Hindlimb muscle (tissue), 1 donor: ENCODE results near the gene TTBK1. TPM values are rescaled to one million over a fixed set of nuclear protein-coding genes. Genes with fewer than 3 reads are reported as not detected.

Experiments
- DNase-seq: peaks from one replicate; pipeline ENCODE4 v3.0.0-alpha.2; 2013
- polyA plus RNA-seq: library from polyadenylated mRNA; unstranded; fragments of 120-200 nt; gene quantifications from one replicate; pipeline ENCODE4 v1.2.1, GENCODE V29; 2013; ENCODE audit not compliant: insufficient read length

The TTBK1 gene
- polyA plus RNA-seq, 1 donor, result 0.10 TPM

- no peak for DNase-seq
These were observed 31.0 kb downstream of the TTBK1 start for GRCh38 chr6:43274127-43274915.

- DNase-seq, result no peak
These were observed 31.8 kb downstream of the TTBK1 start for GRCh38 chr6:43274916-43275597.

- DNase-seq, result no peak
These were observed 32.7 kb downstream of the TTBK1 start for GRCh38 chr6:43275801-43276576.

- DNase-seq, result no peak
These were observed 33.5 kb downstream of the TTBK1 start for GRCh38 chr6:43276577-43277305.

GRCh38 chr6:43277306-43277642 lies 34.0 kb downstream of the TTBK1 start:
- no peak for DNase-seq

- no peak for DNase-seq
These were observed 34.6 kb downstream of the TTBK1 start for GRCh38 chr6:43277643-43278523.

DNA sequence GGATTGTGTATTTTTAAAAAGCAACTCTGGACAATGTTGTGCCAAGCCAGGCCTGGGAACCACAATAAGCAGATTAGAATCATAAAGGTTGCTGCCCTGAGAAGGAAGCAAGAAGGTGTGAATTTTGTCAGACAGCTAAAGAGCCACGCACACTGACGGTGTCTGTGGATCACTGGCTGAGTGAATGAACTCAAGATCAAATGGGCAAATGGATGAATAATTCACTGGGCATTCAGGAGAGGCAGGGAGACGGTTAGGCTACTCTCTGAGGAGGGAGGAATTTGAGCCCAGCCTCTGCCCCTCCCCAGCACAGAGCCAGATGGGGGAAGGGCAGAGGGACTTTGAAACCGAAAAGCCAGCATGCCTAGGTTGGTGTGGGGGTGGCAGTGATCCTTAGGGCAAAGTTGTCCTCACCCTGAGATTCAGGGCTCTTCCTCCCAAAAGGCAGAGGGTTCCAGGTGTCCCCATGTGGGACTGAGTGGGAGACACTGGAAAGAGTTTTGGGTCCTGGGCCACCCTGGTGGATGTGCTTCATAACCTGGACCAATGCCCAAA lies 35.3 kb downstream of the TTBK1 start:
- DNase-seq, result no peak

GRCh38 chr6:43280234-43280633 lies 37.0 kb downstream of the TTBK1 start:
- no peak for DNase-seq

GRCh38 chr6:43282060-43282459 lies 38.8 kb downstream of the TTBK1 start:
- DNase-seq, result no peak

- no peak for DNase-seq
These were observed 39.6 kb downstream of the TTBK1 start for GRCh38 chr6:43282636-43283513.

DNA sequence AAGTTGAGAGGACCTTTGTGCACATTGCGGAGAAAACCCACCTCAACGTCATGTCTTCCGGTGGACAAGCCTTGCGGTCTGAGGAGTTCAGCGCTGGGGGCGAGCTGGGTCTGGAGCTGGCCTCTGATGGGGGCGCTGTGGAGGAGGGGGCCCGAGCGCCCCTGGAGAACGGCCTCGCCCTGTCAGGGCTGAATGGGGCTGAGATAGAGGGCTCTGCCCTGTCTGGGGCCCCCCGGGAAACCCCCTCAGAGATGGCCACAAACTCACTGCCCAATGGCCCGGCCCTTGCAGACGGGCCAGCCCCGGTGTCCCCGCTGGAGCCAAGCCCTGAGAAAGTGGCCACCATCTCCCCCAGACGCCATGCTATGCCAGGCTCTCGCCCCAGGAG lies 40.2 kb downstream of the TTBK1 start:
- DNase-seq, result no peak

DNA sequence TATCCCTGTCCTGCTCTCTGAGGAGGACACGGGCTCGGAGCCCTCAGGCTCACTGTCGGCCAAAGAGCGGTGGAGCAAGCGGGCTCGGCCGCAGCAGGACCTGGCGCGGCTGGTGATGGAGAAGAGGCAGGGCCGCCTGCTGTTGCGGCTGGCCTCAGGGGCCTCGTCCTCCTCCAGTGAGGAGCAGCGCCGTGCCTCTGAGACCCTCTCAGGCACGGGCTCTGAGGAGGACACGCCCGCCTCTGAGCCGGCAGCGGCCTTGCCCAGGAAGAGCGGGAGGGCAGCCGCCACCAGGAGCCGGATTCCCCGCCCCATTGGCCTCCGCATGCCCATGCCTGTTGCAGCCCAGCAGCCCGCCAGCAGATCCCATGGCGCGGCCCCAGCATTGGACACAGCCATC lies 40.6 kb downstream of the TTBK1 start:
- no peak for DNase-seq

- peak; percentile 34 for DNase-seq
These were observed 41.9 kb downstream of the TTBK1 start for GRCh38 chr6:43284991-43285781.

- DNase-seq, result no peak
These were observed 42.6 kb downstream of the TTBK1 start for GRCh38 chr6:43285832-43286231.

GRCh38 chr6:43286456-43286979 lies 43.2 kb downstream of the TTBK1 start:
- DNase-seq, result no peak

- no peak for DNase-seq
These were observed 43.9 kb downstream of the TTBK1 start for GRCh38 chr6:43286980-43287716.

DNA sequence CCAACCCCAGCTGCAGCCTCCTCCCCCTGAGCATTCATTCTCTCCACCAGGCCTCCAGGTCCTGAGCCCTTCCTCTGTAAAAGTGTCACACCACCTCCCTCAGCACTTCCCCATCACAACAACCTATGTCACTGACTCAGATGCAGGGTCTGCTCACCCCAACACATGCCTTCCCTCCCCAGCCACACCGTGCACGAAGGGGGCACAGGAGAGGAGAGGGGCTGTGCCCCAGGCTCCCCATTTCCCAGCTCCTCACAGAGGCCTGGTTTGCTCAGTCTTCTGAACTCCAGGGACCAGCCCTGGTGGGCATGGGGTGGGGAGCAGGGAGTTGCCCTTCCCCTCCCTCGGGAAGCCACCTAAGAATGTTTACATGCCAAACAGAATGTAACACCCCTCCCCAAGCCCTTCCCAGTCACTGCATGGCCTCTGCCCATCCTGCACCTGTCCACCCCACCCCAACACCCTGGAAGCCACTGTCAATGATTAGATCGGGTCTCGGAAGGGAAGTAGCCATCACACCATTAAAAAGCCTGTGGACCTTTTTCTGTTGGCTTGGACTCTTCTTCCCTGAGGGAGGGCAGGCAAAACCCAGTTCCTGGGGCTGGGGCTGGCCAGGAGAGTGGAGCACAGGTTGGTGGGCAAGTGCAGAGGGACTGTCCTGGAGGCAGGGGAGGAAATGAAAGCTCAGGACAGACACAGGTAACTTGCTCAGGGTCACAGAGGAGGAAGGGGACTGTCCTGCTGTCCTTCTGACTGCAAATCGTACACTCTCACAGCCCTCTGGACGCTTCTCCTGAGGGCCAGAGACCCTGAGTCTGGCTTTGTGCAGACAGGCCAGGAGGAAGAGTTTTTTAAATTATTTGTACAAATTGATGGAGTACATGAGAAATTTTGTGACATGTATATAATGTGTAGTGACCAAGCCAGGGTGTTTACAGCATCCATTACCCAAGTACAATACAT lies 44.7 kb downstream of the TTBK1 start:
- no peak for DNase-seq
